AML-193 (cell line): ENCODE data around the gene ANKRD33B.
A peak's percentile ranks its signal among the peaks of the same experiment; 100 is the strongest.
"Not testable (repeated sequence)": the region's sequence is repeated elsewhere in the genome, so short reads cannot be mapped to it uniquely, and the experiment has no call there.

Experiments used
- DNase-seq, 2 experiments: peaks; one replicate each; lab custom pipeline; 2025; lab: John Stamatoyannopoulos, UW

Gene ANKRD33B

DNA sequence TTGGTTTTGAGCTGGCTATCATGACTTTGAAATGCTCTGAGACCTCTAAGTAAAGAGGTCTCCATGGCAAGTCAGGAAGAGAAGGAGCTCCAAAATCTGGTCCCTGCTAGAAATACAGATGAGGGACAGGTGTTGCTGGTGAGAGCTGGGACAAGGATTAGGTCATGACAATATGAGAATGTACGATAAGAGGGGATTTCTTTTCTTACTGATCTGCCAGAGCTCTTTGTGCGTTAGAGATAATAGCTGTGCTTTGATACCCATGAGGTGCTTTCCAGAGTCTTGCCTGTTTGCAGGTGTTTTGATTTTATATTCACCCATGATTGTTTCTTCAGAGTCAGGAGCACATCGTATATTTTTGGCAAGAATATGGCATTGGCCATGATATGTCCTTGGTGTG, 56.5 kb downstream of the ANKRD33B start:
- DNase-seq, result no peak

DNA sequence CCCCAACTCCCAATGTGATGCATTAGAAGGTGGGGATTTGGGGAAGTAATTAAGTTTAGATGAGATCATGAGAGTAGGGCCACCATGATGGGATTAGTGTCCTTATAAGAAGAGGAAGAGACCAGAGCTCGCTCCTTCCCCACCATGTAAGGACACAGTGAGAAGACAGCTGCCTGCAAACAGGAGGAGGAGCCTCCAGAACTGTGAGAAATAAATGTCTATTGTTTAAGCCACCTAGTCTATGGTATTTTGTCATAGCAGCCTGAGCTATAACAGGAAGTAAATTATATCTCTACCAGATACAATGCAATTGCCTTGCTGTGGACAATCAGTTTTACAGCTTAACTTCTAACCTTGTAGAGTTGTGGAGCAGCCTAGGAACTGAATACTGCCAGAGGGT, 58.0 kb downstream of the ANKRD33B start:
- peak; percentile 92 to 95 for DNase-seq

DNA sequence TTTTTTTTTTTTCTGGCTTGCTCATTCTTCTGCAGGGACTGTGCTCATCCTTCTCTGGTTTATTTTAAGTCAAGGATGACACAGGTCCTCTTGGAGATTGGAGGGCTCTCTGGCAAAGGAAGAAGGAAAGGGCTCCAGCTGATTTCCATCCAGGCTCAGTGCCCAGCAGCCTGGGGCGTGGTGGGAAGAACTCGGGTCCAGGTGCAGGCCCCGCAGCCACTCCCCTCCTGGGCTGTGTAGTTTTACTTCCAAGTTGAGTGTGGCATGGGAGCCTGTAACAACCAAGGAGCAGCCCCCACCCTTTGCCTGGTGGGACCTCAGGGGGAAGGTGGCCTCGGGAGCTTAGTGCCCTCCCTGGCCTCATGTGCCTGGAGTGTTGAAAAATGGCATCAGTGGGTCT, 58.9 kb downstream of the ANKRD33B start:
- DNase-seq, result no peak

DNA sequence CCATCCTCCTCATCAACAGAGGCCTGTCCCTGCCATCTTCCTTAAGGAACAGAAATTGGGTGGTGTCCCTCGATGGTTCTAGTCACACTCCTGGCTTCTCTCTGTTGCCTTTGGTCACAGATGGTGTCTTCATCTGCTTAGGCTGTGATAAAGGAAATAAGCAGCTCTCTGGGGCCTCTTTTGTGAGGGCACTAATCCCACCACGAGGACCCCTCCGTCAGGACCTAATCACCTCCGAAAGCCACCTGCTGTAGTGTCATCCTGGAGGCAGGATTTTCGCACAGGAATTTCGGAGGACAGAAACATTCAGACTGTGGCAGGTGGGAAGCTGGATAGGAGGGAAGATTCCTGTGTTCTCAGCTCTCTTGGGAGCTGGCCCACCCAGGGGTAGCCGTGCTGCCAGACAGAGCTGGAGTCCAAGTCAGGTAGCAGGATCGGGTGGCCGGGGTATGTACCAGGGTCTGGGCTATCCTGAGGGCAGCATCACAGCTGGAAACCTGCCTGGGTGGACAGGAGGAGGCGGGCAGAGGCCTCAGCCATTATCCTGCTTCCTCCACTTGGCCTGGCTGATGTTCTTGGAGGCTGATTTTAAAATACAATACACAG, 59.5 kb downstream of the ANKRD33B start:
- no peak for DNase-seq

DNA sequence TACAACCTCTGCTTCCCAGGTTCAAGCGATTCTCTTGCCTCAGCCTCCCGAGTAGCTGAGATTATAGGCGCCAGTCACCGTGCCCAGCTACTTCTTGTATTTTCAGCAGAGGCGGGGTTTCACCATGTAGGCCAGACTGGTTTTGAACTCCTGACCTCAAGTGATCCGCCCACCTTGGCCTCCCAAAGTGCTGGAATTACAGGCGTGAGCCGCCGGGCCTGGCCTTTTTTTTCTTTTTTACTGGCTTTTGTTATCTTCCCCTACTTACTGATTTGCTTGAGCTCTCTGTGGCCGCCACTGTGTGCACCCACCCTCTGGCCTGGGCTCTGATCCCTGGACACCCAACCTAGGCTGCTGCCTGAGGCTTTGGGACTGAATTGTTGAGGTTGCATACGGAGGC, 60.3 kb downstream of the ANKRD33B start:
- DNase-seq, result no peak

DNA sequence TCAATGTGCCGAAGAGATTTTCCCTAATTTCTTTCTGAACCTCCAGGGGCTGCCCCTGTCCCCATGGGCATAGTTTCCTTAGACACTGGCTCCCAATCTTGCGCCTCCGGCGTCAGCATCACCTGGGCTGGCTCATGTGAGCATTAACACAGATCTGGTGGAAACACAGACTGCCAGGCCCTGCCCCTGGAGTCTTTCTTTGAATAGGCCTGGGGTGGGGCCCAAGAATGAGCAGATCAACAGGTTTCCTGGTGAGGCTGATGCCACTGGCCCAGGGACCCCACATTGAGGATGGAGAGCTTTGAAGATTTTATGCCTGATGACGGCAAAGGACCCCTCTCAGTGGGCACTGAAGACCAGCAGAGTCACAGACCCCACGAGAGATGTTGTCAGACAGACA, 60.8 kb downstream of the ANKRD33B start:
- DNase-seq, result no peak

DNA sequence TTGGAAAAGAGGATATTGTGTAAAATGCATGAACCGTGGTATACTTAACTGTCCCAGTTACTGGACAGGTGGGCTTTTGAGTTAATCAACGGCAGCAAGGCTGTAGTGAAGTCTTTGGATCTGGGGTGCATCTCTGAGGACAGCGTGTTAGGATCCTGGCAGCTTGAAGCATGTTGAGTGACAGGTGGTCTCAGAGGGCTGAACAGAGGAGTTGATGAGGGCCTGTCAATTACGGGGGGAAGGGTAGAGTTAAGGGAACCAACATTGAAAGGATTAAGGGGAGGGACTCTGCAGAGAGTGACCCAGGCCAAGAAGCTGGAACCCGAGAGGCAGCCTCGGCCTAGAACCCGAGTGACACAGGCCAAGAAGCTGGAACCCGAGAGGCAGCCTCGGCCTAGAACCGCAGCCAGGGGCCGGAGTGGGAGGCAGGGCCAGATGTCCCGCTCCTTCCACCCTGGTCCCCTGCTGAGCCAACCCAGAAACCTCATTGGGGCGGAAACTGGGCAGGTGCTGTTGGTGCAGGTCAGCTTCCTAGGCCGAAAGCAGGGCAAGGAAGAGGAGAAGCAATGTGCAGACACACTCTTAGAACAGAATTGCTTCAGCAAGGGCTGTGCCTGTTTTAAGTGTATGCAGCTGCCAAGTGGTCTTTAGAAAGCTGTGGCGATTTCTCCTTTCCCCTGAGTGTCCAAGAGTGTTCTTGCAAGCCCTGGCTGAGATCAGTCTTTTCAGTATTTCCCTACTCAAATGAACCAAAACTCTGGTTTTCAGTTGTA, 62.0 kb downstream of the ANKRD33B start:
- DNase-seq, result no peak

DNA sequence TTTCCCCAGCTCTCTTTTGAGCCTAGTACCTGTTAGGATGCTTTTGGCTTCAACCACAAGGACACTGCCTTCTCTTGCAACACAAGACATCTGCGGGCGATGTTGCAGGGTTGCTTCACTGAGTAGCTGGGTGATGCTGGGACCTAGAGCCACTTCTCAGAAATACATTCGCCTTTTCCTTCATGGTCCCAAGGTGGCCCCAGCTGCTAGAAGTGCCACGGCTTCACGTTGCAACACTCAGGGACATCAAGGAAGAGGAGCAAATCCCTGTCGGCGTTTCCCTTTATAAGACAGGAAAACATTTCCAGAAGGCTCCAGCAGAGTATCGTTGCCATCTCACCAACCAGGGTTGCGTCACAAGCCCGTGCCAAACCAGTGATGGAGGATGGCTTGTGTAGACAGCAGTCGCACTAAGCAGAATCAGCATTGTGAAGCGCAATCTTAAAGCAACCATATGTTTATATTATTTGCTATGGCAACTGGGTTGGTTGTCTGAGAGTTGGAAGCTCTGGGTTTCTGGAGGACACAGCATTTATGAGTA, 62.7 kb downstream of the ANKRD33B start:
- DNase-seq, result peak; percentile 87 to 89

DNA sequence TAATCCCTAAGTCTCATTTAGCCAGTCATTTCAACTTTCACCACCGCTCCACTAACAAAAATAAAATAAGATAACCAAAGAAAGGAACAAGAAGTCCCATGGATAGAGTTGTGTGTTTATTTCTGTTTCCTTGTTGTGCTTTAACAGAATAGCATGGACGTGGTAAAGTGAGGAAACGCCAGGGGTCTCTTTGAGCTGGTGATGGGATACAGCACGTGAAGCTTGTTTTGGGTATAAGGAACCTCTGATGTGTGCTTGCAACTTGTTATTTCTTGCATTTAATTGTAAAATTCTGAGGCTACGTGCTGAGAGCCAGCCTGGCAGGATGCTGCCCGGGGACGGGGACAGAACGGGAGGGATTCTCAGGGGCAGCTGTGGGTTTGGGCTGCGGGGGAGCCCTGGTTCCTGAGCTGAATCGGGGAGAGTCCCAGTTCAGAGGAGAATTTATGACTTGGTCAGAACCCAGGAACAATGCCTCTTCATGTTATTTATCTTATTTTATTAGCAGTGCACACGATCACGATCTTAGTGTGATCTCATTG, 63.4 kb downstream of the ANKRD33B start:
- peak in 1 of 2 experiments; percentile 16 for DNase-seq

DNA sequence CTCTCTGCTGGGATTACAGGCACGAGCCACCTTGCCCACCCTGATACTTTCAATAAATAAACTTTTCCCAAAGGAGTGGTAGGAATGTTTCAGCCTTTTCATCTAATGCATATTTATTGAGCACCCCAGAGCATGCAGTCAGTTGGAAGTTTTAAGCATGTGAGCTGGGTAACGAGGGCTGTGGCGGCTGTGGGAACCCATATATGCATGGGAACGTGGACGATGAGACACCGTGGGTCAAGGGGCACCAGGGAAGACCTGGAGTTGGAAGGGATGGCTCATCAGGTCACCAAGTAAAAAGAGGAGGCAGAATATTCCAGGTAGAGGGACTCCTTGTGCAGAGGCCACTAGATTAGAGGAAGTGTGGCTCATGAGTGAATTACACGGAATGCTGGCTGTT, 64.7 kb downstream of the ANKRD33B start:
- no peak for DNase-seq

DNA sequence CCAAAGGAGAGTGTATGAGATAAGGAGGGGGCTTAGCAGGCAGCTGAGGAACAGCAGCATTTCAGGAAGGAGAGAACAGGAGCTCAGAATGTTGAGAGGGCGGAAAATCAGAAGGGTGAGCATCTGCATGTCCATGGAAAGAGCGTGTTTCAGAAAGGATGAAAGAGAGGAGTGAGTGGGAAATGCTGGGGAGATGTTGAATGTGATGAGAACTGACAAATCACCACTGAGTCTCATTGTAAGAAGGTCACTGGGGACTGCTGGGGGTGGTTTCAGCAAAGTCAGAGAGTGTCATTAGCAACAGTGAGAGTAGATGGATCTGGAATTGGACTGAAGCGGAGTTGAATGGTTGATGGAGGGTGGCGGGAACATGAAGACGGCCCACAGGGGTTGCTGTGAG, 65.8 kb downstream of the ANKRD33B start:
- no peak for DNase-seq

DNA sequence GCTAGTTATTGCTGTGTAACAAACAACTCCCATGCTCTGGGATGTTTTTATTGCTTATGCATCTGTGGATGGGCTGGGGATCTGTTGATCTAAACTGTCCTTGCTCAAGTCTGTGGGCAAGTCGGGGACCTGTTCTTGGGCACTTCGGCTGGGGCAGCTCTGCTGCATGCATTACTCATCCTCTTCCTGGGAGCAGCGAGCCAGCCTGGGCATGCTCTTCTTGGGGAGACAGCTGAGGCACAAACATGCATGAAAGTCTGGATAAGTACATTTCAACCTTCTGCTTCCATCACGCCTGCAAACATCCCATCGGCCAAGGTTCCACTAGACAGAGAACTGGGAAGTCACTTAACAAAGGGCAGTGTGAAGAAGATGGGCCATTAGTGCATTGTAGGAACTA, 66.3 kb downstream of the ANKRD33B start:
- DNase-seq, result no peak

DNA sequence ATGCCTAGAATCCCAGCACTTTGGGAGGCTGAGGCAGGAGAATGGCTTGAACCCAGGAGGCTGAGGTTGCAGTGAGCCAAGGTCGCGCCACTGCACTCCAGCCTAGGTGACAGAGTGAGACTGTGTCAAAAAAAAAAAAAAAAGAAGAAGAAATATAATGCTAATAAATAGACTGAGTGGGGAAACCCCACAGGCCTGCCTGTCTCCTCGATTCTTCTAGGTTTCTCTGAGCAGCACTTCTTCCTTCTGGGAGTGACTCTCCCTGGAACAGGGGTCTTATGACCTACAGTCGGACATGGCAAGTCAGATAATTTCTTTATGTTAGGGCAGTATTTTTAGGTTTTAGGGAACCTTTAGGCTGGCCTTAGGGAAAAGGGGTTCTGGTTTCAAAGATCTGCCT, 66.9 kb downstream of the ANKRD33B start:
- DNase-seq, result not testable (repeated sequence)

DNA sequence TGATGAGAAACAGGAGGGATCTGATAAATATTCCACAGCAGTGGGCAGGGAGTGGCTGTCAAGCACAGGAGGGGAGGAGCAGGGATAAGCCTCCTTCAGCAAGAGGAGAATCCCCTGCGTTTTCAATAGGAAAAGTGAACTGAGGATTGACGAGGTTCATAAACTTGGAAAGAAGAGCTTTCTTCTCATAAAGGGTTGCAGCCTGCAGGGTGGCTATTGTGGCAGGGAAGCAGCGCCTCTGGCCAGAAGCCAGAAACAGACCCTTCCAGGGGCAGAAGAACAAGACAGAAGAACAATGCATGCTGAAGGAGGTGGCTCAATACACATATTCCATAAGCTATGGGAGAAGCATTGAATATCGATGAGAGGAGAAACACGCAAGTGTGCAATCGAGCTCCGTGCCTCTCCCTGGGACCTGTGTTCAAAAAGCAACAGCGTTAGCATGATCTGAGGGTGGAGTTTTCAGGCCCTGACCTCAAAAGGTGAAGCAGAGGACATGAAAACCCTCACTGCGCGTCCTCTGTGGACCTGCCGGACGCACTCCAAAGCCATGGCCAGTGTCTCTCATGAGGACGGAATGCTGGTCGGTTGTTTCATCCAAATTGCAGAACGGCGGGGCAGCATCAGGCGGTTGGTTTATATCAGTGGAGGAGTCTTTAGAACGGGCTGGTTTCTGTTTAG, 67.6 kb downstream of the ANKRD33B start:
- no peak for DNase-seq

DNA sequence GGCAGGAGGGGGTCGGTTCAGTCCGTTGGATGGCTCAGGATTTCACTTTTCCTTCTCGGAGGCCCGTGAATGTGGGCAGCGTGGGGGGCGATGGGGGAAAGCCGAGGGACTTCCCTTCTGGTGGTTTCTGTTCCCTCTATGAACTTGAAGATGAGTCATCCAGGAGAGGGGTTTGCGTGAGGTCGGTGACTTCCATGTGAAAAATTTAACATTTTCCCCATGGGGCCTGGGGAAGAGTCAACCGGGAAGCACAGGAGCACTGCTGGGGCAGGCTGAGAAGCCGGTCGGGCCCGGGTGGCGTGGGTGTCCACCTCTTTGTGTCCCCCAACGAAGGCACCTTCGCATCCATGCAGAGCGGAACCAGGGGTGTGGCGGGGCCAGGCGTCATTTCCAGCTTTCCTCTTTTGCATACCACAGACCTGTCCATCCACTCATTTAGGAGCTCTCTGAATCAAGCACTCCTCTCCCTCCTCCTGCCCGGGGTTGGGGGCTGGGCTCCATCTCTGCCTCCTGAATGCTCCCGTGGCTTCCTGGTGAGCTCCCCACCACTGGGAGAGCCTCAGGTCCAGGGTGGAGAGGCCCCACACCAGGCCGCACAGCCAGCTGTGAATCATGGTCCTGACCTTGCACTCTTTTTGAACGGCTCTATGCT, 68.4 kb downstream of the ANKRD33B start:
- no peak for DNase-seq

DNA sequence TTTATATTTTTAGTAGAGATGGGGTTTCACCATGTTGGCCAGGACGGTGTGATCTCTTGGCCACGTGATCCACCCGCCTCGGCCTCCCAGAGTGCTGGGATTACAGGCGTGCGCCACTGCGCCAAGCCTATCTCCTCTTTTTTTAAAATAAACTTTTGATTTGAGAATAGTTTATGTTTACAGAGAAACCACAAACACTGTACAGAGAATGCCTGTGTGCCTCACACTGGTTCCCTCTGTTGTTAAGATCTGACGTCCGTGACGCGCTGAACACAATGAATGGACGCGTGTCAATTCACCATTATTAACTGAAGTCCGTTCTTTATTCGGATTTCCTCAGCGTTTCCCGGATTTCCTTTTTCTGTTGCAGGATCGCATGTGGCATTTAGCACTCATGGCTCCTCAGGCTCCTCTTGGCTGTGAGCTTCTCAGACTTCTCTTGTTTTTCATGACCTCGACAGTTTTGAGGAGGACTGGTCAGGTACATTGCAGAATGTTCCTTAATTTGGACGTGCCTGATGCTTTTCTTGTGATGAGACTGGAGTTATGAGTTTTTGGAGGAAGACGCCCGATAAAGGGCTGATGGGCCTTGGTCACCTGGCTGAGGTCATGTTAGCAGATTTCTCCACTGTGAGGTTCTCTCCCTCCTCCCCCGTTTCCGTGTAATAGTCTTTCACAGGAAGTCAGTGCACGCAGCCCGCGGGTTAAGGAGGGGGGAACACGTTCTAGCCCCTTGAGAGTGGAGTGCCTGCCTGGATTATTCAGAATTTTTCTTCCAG, 69.6 kb downstream of the ANKRD33B start:
- no peak for DNase-seq

DNA sequence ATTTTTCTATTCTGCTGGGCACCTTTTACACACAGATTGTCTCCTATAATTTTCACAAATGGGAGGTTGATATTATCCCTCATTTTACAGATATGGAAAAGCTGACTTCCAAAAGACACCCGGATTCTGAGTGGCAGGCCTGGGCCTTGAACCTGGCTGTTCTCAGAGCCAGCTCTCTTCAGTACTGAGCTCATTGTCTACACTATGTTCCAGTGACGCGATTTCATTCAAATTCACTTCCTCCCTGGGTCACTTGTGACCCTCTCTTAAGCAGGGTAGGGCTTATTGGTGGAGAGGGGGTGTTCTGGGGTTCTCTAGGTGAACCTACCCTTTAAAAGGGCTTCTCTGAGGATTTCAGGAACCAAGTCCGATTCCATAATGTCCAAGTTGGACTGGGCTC, 70.2 kb downstream of the ANKRD33B start:
- DNase-seq, result no peak

DNA sequence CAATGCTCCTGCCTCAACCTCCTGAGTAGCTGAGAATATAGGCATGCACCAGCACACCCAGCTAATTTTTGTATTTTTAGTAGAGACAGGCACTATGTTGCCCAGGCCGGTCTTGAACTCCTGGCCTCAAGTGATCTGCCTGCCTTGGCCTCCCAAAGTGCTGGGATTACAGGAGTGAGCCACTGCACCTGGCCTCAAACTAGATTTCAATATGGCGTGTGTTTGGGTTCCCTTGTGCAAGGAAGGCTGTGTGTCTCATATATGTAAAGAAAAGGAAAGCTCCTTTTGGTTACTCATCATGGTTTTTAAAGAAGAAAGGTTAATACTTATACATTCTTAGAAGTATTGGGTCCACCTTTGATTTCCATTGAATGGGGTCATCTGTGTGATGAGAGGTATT, 70.7 kb downstream of the ANKRD33B start:
- DNase-seq, result no peak

DNA sequence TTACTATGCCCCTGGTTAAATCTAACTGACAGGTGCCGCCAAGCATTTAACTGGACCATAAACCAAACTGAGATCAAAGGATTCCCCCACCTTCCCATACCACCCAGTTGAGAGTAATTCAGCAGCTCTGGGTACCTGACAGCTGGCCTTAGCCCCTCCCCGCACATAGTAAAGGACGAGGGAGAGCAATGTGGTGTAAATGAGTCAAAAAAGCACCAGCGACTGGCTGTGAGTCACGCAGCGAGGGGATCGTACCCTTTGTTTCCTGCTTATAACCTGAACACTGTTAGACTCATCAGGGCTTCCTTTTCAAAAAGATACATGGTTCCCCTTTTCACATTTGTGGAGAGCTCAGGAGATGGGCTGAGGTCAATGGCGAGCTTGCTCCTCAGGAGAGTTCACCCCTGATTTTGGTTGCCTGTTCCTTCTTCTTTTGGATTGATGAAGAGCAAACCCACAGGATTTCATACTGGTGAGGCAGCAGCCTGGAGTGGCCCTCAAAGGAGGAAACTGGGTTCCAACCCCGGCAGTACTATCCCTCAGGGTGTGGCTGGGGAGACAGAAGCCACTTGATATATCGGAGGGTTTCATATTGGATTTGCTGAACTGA, 71.5 kb downstream of the ANKRD33B start:
- peak; percentile 83 to 88 for DNase-seq

DNA sequence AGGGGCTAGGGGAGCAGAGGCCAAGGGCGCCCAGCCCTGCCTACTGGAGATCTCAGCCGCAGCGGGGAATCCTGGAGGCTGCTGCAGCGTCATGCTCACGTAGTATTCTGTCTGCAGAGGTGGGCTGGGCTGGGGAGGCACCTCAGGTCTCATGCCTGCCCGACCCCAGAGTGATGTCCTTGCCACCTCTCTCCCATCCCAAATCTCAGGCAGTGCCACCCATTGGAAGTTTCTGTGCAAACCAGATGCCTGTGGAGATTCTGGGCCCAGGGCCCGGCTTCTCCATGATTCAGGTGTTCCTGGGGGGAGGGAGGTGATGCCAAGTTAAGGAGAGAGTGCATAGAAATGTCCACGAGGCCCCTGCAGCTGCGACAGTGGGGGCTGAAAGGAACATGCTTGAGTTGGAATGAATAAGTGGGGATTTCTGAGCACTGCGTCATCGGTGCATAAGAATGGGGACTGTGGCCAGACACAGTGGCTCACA, 72.0 kb downstream of the ANKRD33B start:
- DNase-seq, result no peak
